Measurements from ENCODE around the gene SMOC1.

- TF ChIP-seq, protein P1, sequence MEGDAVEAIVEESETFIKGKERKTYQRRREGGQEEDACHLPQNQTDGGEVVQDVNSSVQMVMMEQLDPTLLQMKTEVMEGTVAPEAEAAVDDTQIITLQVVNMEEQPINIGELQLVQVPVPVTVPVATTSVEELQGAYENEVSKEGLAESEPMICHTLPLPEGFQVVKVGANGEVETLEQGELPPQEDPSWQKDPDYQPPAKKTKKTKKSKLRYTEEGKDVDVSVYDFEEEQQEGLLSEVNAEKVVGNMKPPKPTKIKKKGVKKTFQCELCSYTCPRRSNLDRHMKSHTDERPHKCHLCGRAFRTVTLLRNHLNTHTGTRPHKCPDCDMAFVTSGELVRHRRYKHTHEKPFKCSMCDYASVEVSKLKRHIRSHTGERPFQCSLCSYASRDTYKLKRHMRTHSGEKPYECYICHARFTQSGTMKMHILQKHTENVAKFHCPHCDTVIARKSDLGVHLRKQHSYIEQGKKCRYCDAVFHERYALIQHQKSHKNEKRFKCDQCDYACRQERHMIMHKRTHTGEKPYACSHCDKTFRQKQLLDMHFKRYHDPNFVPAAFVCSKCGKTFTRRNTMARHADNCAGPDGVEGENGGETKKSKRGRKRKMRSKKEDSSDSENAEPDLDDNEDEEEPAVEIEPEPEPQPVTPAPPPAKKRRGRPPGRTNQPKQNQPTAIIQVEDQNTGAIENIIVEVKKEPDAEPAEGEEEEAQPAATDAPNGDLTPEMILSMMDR (IDR thresholded peaks at IDR 0.05): no peak
- no peak for TF ChIP-seq POLR2AphosphoS5 (IDR thresholded peaks at IDR 0.05)
Measured at GRCh38 chr14:69991422-69991821, 112.2 kb downstream of the SMOC1 start.

Measured in suprapubic skin (tissue), 3 donors.